Measurements from ENCODE around the gene RNASEH2A. TPM values are rescaled to one million over a fixed set of nuclear protein-coding genes. Genes with fewer than 3 reads are reported as not detected.
"Not testable (repeated sequence)": the region's sequence is repeated elsewhere in the genome, so short reads cannot be mapped to it uniquely, and the experiment has no call there.

RNASEH2A gene
- total RNA-seq, 1 donor from 2014 or later, result 4.5 TPM

- DNase-seq (no peak), ATAC-seq (no peak)
- intact Hi-C loops (cut with micrococcal nuclease), result no loop called here
Observed at GRCh38 chr19:12815088-12815487, 8.7 kb downstream of the RNASEH2A start.

DNA sequence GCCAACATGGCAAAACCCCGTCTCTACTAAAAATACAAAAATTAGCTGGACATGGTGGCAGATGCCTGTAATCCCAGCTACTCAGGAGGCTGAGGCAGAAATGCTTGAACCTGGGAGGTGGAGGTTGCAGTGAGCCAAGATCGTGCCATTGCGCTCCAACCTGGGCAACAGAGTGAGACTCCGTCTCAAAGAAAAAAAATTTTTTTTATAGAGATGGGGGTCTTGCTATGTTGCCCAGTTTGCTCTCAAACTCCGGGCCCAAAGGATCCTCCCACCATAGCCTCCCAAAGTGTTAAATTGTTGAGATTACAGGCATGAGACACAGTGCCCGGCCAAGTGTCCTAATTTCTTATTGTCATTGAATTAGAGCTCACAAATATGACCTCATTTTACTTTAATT, 10.8 kb downstream of the RNASEH2A start:
- DNase-seq; ATAC-seq; intact Hi-C loops (cut with micrococcal nuclease): not testable (repeated sequence)

DNA sequence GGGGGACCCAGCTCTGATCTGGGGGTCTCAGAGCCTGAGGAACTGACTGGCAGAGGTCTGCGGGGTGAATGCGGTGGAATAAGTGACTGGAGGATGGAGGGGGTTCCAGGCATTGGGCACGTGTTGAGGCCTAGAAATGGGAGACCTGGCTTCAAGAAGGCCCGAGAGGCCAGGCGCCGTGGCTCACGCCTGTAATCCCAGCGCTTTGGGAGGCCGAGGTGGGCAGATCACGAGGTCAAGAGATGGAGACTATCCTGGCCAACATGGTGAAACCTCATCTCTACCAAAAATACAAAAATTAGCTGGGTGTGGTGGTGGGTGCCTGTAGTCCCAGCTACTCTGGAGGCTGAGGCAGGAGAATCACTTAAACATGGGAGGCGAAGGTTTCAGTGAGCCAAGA, 11.4 kb downstream of the RNASEH2A start:
- intact Hi-C loops (cut with micrococcal nuclease); DNase-seq; ATAC-seq: not testable (repeated sequence)

DNA sequence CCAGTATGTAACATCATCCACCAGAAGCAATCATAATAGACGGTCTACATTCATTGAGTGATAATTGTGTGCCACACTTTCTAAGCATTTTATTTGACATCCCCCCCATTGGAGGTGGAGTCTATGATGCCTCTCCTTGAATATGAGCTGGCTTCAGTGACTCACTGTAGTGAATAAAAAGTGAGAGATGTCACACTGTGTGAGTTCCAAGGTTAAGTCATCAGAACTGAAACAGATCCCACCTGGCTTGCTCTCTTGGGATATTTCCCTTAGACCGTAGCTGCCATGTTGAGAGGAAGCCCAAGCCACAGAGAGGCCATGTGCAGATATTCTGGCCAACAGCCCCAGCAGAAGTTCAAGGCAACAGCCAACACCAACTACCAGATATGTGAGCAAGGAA, 15.4 kb downstream of the RNASEH2A start:
- no peak for DNase-seq
- ATAC-seq, result no peak
- intact Hi-C loops (cut with micrococcal nuclease), result no loop called here

GRCh38 chr19:12825254-12826131, 19.1 kb downstream of the RNASEH2A start:
- ATAC-seq, result no peak
- DNase-seq, result no peak
- intact Hi-C loops (cut with micrococcal nuclease), result no loop called here

DNA sequence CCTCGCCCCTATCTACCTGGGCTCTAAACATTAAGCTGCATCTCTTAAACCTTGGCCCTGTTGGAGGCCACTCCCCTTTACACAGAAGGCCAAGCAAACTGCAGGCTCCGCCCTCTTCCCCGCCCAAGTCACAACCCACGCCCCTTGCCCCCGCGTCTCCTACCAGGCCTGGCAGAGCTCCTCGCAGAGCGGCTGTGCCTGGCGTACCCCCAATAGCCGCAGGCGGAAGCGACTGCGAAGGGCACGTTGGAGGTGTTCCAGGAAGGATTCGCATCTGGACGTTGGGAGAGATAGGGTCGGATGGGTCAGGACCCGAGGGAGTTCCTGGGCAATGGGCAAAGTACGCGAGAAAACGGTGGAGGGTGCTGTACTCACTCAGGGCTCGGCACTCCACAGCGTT, 22.1 kb downstream of the RNASEH2A start:
- ATAC-seq, result no peak
- no peak for DNase-seq
- intact Hi-C loops (cut with micrococcal nuclease), result no loop called here

GRCh38 chr19:12833418-12833737, 27.0 kb downstream of the RNASEH2A start:
- DNase-seq (no peak), ATAC-seq (no peak)
- intact Hi-C loops (cut with micrococcal nuclease), result no loop called here

GRCh38 chr19:12833738-12834565, 27.6 kb downstream of the RNASEH2A start:
- ATAC-seq (peak; percentile 43), DNase-seq (peak; percentile 35)
- intact Hi-C loops (cut with micrococcal nuclease), result no loop called here

- no peak for DNase-seq
- no peak for ATAC-seq
- intact Hi-C loops (cut with micrococcal nuclease), result no loop called here
Observed at GRCh38 chr19:12834566-12834943, 28.2 kb downstream of the RNASEH2A start, which contains the start of gene RTBDN. Gene RTBDN (minus strand): TSS chr19:12834579. CDS start chr19:12829979, 4,600 bp downstream.

DNA sequence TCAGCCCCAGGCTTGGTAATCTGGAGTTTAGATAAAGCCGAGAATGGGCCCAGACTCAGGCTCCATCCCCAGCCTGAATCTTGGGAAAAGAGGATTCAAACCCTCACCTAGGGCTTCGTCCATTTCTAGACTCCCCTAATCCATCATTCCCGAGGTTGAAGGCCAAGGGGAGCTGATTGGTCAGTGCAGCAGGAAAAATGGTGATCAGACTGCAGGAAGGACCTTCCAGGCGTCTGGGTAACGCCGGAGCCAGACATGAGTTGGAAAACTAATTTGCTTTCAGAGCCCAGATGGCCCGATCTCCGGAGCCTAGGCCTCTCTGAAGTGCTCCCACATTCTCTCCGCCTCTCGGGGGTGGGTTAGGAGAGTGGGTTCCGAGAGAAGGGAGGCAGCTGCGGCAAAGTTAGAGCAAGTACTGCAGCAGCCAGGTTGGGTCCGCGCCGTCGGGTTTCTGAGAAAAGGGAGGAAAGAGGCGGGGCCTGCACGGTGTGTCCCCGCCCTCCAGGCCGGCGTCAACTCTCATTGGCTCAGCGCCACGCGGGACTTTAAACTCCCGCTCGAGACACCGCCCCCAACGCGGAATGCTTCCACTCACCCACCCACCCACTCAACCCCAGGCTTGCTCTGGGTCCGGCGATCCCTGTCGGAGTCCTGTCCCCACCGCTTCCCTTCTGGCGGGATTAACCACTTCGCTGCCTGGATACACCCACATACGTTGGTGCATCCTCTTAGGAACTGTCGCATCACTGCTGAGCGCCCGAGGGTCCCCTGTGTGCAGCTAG, 28.8 kb downstream of the RNASEH2A start:
- DNase-seq, result no peak
- no peak for ATAC-seq
- intact Hi-C loops (cut with micrococcal nuclease), result no loop called here

DNA sequence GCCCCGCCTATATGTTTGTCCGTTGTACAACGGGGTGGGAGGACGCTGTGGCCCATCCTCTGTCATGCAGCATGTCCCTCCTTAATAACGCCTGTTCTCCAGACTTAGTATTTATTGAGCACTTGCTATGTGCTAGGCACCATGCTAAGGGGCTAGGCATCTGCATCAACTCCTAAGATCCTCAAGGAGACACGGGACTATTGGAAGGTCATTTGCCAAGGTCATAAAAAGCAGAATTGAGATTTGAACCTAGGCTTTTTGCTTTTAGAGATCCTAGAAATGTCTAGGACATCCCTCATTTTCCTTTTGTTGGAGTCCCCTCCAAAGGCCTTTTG, 30.1 kb downstream of the RNASEH2A start:
- no peak for DNase-seq
- ATAC-seq, result no peak
- intact Hi-C loops (cut with micrococcal nuclease), result no loop called here

DNA sequence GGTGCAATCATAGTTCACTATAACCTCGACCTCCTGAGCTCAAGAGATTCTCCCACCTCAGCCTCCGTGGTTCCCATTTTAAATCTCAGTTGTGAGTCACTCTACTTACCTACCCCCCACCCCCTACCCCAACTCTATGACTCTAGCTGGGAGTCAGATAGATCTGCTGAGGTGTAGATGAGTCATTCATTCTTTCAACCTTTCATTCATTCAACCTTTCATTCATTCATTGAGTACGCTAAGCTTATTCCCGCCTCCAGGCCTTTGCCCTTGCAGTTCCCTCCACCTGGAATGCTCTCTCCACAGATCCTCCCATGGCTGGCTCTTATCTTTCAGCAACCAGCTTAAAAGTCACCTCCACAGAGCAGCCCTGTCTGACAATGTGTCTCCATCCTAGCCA, 30.8 kb downstream of the RNASEH2A start:
- intact Hi-C loops (cut with micrococcal nuclease), result no loop called here
- DNase-seq (no peak), ATAC-seq (no peak)

- peak; percentile 74 for ATAC-seq
Observed at GRCh38 chr19:12838182-12838885, 31.9 kb downstream of the RNASEH2A start, which contains the start of gene MAST1. Gene MAST1 (plus strand): TSS chr19:12838515. CDS start chr19:12838573, 58 bp downstream.

DNA sequence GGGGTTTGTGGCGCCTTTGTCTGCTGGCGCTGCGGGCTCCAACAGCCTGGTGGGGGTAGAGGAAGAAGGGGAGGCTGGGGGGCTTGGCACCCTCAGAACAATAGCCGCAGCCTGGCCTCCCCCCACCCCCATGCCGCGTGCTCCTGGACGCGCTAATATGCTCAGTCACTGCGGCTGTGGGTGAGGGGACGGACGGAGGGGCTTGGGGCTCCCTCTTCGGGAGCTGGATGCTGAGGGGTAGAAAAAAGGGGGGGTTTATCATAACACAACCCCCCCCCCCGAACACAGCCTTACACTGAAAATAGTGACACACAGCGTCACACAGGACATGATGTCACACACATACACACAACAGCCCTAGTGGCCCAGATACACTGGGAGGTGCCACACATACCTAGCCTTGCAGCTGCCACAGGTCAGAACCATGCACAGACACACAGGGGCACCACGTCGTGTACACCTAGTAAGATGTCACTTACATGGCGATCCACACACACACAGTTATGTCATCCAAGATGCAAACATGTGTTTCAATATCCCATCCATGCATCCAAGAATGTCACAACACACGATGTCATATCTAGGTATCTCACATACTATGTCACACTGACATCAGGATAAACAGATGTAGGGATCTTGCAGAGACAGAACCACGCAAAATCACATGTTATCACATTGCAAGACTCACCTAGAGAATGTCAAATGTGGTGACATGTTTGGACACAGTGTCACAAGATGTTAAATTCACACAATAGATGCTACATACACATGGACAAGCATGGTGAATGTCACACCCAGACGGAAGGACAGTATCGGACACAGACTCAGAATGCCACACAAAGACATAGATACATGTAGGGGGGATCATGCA, 32.7 kb downstream of the RNASEH2A start:
- no peak for DNase-seq
- ATAC-seq, result no peak
- intact Hi-C loops (cut with micrococcal nuclease), result no loop called here

More at GRCh38 chr19:12838182-12838885, 31.9 kb downstream of the RNASEH2A start, which contains the start of gene MAST1:
- peak; percentile 60 for DNase-seq
- intact Hi-C loops (cut with micrococcal nuclease), result no loop called here

DNA sequence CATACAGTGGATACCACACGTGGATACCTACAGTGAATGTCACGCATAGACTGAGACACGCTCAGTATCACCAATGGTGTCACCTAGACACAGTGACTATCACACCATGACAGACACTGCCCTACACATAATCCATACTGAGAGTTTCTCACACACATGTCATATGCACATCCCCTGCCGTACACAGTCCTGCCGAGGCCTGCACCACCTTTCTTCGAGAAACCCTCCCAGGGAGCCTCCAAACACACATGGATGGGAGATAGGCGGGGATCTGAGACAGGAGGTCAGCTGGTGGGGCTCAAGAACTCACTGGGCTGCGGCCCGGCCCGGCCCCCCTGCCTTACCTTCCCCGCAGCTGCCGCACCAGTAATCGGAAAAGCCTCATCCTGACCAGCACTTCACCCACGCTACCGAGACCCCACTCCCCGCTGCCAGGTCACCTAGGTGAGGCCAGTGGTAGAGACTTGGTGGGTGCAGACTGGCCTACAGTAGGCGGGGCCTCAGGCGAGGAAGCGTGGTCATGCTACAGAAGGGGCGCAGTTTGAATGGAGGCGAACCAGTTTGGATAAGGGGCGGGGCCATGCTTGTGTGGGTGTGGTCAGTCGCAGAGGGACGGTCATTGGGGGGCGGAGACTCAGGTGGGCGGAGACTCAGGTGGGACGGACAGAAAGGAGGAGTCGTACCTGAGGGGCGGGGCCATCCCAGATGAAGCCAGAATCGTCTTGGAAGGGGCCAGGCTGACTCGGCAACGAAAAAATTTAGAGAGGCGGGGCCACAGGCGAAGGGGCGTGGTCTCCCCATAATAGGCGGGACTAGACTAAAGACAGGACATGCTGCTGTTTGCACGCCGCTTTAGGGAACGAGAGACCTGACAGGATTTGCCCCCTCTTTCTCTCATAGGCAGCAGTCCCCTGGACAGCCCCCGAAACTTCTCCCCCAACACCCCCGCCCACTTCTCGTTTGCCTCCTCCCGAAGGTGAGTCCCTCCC, 34.0 kb downstream of the RNASEH2A start:
- ATAC-seq, result peak; percentile 60
- peak; percentile 50 for DNase-seq
- intact Hi-C loops (cut with micrococcal nuclease), result loop anchor here (10.0 kb wide), 1 partner anchor 76 kb away; no protein-coding TSS in a partner anchor

GRCh38 chr19:12841094-12841493, 34.7 kb downstream of the RNASEH2A start:
- no peak for ATAC-seq
- intact Hi-C loops (cut with micrococcal nuclease), result loop anchor here (10.0 kb wide), 1 partner anchor 76 kb away; no protein-coding TSS in a partner anchor
- no peak for DNase-seq

GRCh38 chr19:12842511-12842910, 36.1 kb downstream of the RNASEH2A start:
- intact Hi-C loops (cut with micrococcal nuclease), result loop anchor here (10.0 kb wide), 1 partner anchor 78 kb away; no protein-coding TSS in a partner anchor
- DNase-seq, result no peak
- no peak for ATAC-seq
